HEK293 (cell line): Measurements from ENCODE around the gene SNX33.
A peak's percentile ranks its signal among the peaks of the same experiment; 100 is the strongest.

Experiments used
- CTCF ChIA-PET: fragments of 350-600 bp; formaldehyde crosslinking; extraction: SDS; loops from one replicate; lab custom pipeline; 2021; ENCODE audit warnings: antibody characterized with exemption; lab: Yijun Ruan, JAX
- POLR2A ChIA-PET: fragments of 300-600 bp; formaldehyde crosslinking; extraction: SDS; loops from one replicate; lab custom pipeline; 2020; ENCODE audit warnings: antibody characterized with exemption, inconsistent platforms; lab: Yijun Ruan, JAX
- H3K27ac ChIP-seq: fragments of 200-500 bp; sonication (Bioruptor generic); 2 replicates; pipeline ENCODE4 v1.5.1; 2014; ENCODE audit warnings: low read depth, low read length, control low read depth, inconsistent platforms; ENCODE audit errors: extremely low read depth
- H3K36me3 ChIP-seq, 2 experiments: fragments of 200-500 bp in 1 of 2; sonication (Bioruptor generic) in 1 of 2; 1 replicate in 1 of 2; 2 replicates in 1 of 2; pipeline ENCODE4 v1.5.1; 2014 to 2017; ENCODE audit warnings: inconsistent platforms in 2 of 2, low read length in 2 of 2; ENCODE audit not compliant: control insufficient read depth in 2 of 2, insufficient read depth in 1 of 2
- H3K4me1 ChIP-seq: fragments of 200-500 bp; sonication (Bioruptor generic); 2 replicates; pipeline ENCODE4 v1.5.1; 2014; ENCODE audit warnings: mild to moderate bottlenecking, low read length, inconsistent platforms; ENCODE audit not compliant: control insufficient read depth, insufficient read depth
- H3K4me3 ChIP-seq: 2 replicates; pipeline ENCODE4 v1.5.1; 2011; ENCODE audit warnings: low read depth, mild to moderate bottlenecking, control low read depth, low read length, moderate library complexity
- H3K9me3 ChIP-seq: fragments of 200-500 bp; sonication (Bioruptor generic); 2 replicates; pipeline ENCODE4 v1.5.1; 2014; ENCODE audit warnings: low read depth, low read length, inconsistent platforms; ENCODE audit not compliant: control insufficient read depth, insufficient read depth
- HOXD13 ChIP-seq: sonication (generic); formaldehyde crosslinking; IDR thresholded peaks from 2 replicates; pipeline ENCODE4 v1.8.0; 2022; ENCODE audit warnings: missing genetic modification reagents, borderline replicate concordance
- ZBTB20 ChIP-seq: fragments of 450-650 bp; formaldehyde crosslinking; IDR thresholded peaks from 2 replicates; pipeline ENCODE4 v1.5.1; 2016; ENCODE audit warnings: missing biosample characterization, missing genetic modification characterization
- ZBTB8A ChIP-seq: fragments of 450-650 bp; formaldehyde crosslinking; IDR thresholded peaks from 2 replicates; pipeline ENCODE4 v1.5.1; 2016; ENCODE audit warnings: missing biosample characterization, missing genetic modification characterization
- ZNF148 ChIP-seq: fragments of 450-650 bp; formaldehyde crosslinking; IDR thresholded peaks from 2 replicates; pipeline ENCODE4 v1.5.0; 2017; ENCODE audit warnings: missing biosample characterization, missing genetic modification characterization, borderline replicate concordance
- ZNF18 ChIP-seq: fragments of 450-650 bp; formaldehyde crosslinking; IDR thresholded peaks from 2 replicates; pipeline ENCODE4 v1.5.1; 2016; ENCODE audit warnings: missing biosample characterization, missing genetic modification characterization
- ZNF214 ChIP-seq: fragments of 450-650 bp; formaldehyde crosslinking; IDR thresholded peaks from 2 replicates; pipeline ENCODE4 v1.5.1; 2017; ENCODE audit warnings: missing biosample characterization, mild to moderate bottlenecking, missing genetic modification characterization, borderline replicate concordance
- ZNF239 ChIP-seq: fragments of 450-650 bp; formaldehyde crosslinking; IDR thresholded peaks from 2 replicates; pipeline ENCODE4 v1.5.1; 2016; ENCODE audit warnings: missing biosample characterization, missing genetic modification characterization
- ZNF274 ChIP-seq, 2 experiments: fragments of 200-500 bp in 1 of 2; fragments of 450-650 bp in 1 of 2; sonication (Bioruptor generic) in 1 of 2; formaldehyde crosslinking in 1 of 2; IDR thresholded peaks; 2 replicates each; pipeline versions ENCODE4 v1.5.1 to v1.6.1; 2014 to 2016; ENCODE audit warnings: borderline replicate concordance in 1 of 2, inconsistent platforms in 1 of 2, low read length in 1 of 2, missing biosample characterization in 1 of 2, missing genetic modification characterization in 1 of 2
- ZNF513 ChIP-seq: fragments of 450-650 bp; IDR thresholded peaks from 2 replicates; pipeline ENCODE4 v1.5.1; 2018; ENCODE audit warnings: missing biosample characterization, missing genetic modification characterization
- ZNF600 ChIP-seq: fragments of 450-650 bp; formaldehyde crosslinking; IDR thresholded peaks from 2 replicates; pipeline ENCODE4 v1.5.1; 2016; ENCODE audit warnings: missing biosample characterization, missing genetic modification characterization
- ZNF664 ChIP-seq: fragments of 450-650 bp; formaldehyde crosslinking; IDR thresholded peaks from 2 replicates; pipeline ENCODE4 v1.5.1; 2016; ENCODE audit warnings: missing biosample characterization, missing genetic modification characterization
- ZNF692 ChIP-seq: fragments of 450-650 bp; formaldehyde crosslinking; IDR thresholded peaks from 2 replicates; pipeline ENCODE4 v1.5.1; 2016; ENCODE audit warnings: missing biosample characterization, missing genetic modification characterization
- ZNF704 ChIP-seq: fragments of 450-650 bp; formaldehyde crosslinking; IDR thresholded peaks from 2 replicates; pipeline ENCODE4 v1.5.1; 2016; ENCODE audit warnings: missing biosample characterization, missing genetic modification characterization
- ZNF830 ChIP-seq: fragments of 450-650 bp; IDR thresholded peaks from 2 replicates; pipeline ENCODE4 v1.5.0; 2018; ENCODE audit warnings: missing biosample characterization, missing genetic modification characterization, low read depth, mild to moderate bottlenecking, moderate library complexity
- TF ChIP-seq, protein P1 (sequence below): fragments of 450-650 bp; formaldehyde crosslinking; IDR thresholded peaks from 2 replicates; pipeline ENCODE4 v1.5.1; 2016; ENCODE audit warnings: missing biosample characterization, missing genetic modification characterization

Gene SNX33

DNA sequence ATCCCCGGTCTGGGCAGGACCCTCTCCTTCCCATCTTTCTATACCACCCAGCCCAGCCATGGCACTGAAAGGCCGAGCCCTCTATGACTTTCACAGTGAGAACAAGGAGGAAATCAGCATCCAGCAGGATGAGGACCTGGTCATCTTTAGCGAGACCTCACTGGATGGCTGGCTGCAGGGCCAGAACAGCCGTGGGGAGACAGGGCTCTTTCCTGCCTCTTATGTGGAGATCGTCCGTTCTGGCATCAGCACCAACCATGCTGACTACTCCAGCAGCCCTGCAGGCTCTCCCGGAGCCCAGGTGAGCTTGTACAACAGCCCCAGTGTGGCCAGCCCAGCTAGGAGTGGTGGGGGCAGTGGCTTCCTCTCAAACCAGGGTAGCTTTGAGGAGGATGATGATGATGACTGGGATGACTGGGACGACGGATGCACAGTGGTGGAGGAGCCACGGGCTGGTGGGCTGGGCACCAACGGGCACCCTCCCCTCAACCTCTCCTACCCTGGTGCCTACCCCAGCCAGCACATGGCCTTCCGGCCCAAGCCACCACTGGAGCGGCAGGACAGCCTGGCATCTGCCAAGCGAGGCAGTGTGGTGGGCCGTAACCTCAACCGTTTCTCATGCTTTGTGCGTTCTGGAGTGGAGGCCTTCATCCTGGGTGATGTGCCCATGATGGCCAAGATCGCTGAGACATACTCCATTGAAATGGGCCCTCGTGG is 1.5 kb downstream of the SNX33 start:
- Histone ChIP-seq H3K4me1 (no peaks in the 10 kb centered on the region), H3K4me3 (no peak overlapping the region), H3K9me3 (no peaks in the 10 kb centered on the region), H3K27ac (no peak overlapping the region), H3K36me3 (peaks cover 0 to 10% of the 10 kb centered on the region in 2 experiments; a peak in 1 of 3 replicates)
- ChIA-PET POLR2A (interaction anchor here (1.0 kb wide), 3 partner anchors 9 to 24 kb away, joined by 3 to 5 read pairs (median 3); partner anchors contain the start of genes IMP3 and SNUPN), CTCF (interaction anchor here (1.0 kb wide), 1 partner anchor 24 kb away, joined by 3 read pairs; the partner anchor contains the start of gene SNUPN)
- TF ChIP-seq, protein P1, sequence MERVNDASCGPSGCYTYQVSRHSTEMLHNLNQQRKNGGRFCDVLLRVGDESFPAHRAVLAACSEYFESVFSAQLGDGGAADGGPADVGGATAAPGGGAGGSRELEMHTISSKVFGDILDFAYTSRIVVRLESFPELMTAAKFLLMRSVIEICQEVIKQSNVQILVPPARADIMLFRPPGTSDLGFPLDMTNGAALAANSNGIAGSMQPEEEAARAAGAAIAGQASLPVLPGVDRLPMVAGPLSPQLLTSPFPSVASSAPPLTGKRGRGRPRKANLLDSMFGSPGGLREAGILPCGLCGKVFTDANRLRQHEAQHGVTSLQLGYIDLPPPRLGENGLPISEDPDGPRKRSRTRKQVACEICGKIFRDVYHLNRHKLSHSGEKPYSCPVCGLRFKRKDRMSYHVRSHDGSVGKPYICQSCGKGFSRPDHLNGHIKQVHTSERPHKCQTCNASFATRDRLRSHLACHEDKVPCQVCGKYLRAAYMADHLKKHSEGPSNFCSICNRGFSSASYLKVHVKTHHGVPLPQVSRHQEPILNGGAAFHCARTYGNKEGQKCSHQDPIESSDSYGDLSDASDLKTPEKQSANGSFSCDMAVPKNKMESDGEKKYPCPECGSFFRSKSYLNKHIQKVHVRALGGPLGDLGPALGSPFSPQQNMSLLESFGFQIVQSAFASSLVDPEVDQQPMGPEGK, result no peak
- TF ChIP-seq ZBTB8A (tag by site-specific recombination) (0 out of 2 replicates have a peak, but pooled peaks have one; percentile 13), ZNF600 (tag by site-specific recombination) (peak; percentile 90)

- Histone ChIP-seq H3K27ac (no peak overlapping the region), H3K4me1 (no peaks in the 10 kb centered on the region), H3K9me3 (no peaks in the 10 kb centered on the region), H3K4me3 (no peak overlapping the region), H3K36me3 (peaks cover 0 to 10% of the 10 kb centered on the region in 2 experiments; a peak in 1 of 3 replicates)
- POLR2A ChIA-PET, result interaction anchor here (1.0 kb wide), 3 partner anchors 10 to 24 kb away, joined by 3 to 5 read pairs (median 3); partner anchors contain the start of genes IMP3 and SNUPN
- 0 out of 2 replicates have a peak, but pooled peaks have one; percentile 21 for TF ChIP-seq HOXD13 (CRISPR knock-in tag)
- TF ChIP-seq ZNF830 (tag by site-specific recombination), result no peak
- CTCF ChIA-PET, result interaction anchor here (0.7 to 1.2 kb wide), 3 partner anchors 18 to 120 kb away, joined by 3 read pairs; partner anchors contain the start of gene SNUPN
Observed at GRCh38 chr15:75649848-75650247, 2.1 kb downstream of the SNX33 start.

DNA sequence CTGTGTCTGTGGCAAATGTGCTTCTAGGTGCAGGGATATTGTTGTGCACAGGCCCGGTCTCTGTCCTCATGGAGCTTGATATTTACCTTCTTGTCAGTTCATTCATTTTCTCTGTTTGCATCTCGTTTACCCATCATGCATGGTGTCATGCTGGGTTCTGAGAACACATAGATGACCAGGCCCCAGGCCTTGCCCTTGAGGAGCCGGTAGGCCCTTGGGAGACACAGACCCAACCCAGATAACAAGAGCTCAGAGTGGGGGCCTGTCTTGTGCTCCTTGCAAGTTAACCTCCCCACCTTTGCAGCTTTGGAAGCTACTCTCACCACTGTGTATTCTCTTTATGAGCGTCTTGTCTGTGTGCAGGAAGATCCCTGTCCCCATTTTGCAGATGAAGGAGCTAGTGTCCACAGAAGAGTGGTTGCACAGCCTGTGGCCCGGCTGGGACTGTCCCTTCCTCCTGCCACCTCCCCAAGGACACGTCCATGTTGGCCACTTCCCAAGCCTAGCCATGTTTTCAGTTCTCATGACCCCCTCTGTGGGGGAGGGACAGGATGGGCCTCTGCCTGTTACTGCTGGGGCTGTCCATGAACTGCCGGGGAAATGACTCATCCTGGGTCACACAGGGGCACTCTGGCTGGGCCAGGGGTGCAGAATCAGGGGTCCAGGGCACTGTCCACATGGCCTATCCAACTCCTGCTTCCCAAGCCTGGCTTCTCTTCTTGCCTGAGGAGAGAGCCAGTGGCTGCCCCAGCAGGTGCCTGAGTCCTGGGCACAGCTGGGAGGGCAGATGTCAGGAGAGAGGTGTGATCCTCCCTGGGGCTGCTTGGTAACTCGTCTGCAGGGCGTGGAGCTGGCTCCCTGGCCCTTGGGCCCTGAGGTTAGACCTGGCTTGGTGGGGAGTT is 3.4 kb downstream of the SNX33 start:
- POLR2A ChIA-PET, result interaction anchor here (0.7 to 1.7 kb wide), 3 partner anchors 9 to 283 kb away, joined by 3 to 11 read pairs (median 4); partner anchors contain the start of genes IMP3 and MAN2C1
- no peak for TF ChIP-seq ZNF18 (tag by site-specific recombination)
- no peak for TF ChIP-seq ZNF704 (tag by site-specific recombination)
- no peak for TF ChIP-seq ZNF239 (tag by site-specific recombination)
- TF ChIP-seq ZNF664 (tag by site-specific recombination), result no peak
- no peak for TF ChIP-seq ZBTB20 (tag by site-specific recombination)
- TF ChIP-seq ZNF214 (tag by site-specific recombination), result no peak
- TF ChIP-seq ZNF274 (IDR thresholded peaks at IDR 0.05; ENCODE audit: low read length), result no peak
- no peak for TF ChIP-seq ZNF274 (tag by site-specific recombination; IDR thresholded peaks at IDR 0.05; ENCODE audit: borderline replicate concordance)
- no peak for TF ChIP-seq ZNF692 (tag by site-specific recombination)
- no peak for TF ChIP-seq ZNF148 (tag by site-specific recombination)
- TF ChIP-seq ZNF513, result no peak

More for the DNA sequence above, 3.4 kb downstream of the SNX33 start:
- Histone ChIP-seq H3K9me3 (no peaks in the 10 kb centered on the region), H3K4me3 (no peak overlapping the region), H3K27ac (no peak overlapping the region), H3K36me3 (peaks cover 0 to 10% of the 10 kb centered on the region in 2 experiments; a peak in 1 of 3 replicates), H3K4me1 (no peaks in the 10 kb centered on the region)
- CTCF ChIA-PET, result interaction anchor here (1.1 to 1.2 kb wide), 4 partner anchors 12 to 33 kb away, joined by 3 to 5 read pairs (median 4); partner anchors contain the start of gene IMP3
